ENCODE results near the gene SECTM1.

GRCh38 chr17:82333279-82334171, at the start of gene SECTM1:
- TF ChIP-seq CTCF (IDR thresholded peaks at IDR 0.05; ENCODE audit: low read depth, low read length) (no peak), POLR2A (IDR thresholded peaks at IDR 0.05; ENCODE audit: extremely low read depth, insufficient read length) (no peak)

Measured in NB4 (cell line).